TTC549 (cell line): ENCODE results near the gene PHC2.

Experiments
- FAIRE-seq: peaks from 2 replicates; lab custom pipeline; 2012; peaks lifted over from hg19 to GRCh38; lab: Jason Lieb, UNC

PHC2 gene

GRCh38 chr1:33388805-33389771 is 41.8 kb downstream of the PHC2 start:
- FAIRE-seq: no peak

- no peak for FAIRE-seq
Observed at GRCh38 chr1:33387625-33388024, 43.3 kb downstream of the PHC2 start.

DNA sequence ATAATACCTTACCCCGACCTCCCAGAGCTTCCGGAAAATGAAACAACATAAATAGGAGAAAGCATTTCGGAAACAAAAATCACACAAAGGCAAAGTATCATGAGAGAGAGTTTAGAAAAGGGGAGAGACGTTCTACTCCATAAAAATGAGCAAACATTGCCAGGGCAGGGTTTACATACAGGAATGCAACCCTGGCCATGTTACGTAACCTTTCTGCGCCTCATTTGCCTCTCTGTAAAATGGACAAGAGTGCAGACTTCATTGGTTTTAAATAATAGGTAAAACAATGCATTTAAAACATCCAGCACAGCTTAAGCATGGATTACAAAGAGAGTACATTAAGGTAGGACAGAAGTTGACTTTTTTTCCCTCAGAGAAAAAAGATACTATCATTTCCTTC is 45.6 kb downstream of the PHC2 start:
- FAIRE-seq: no peak

- FAIRE-seq: no peak
Observed at GRCh38 chr1:33384040-33384812, 46.7 kb downstream of the PHC2 start.

DNA sequence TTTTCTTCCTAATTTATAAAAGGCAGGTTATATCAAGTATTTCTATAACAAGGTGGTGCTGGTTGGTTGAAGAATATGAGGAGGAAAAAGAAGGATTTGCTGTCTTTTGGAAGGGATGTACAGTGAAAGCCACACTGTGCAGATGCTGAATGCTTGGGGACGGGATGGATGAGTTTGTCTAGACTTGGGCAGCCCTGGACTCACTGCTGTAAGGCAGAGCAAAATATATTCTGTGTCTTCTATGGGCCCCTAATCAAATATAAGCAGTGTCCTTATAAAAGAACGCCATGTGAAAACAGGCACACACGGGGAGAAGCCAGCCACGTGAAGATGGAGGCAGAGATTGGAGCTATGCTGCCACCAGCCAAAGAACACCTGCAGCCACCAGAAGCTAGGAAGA is 47.4 kb downstream of the PHC2 start:
- no peak for FAIRE-seq

GRCh38 chr1:33382661-33383415 is 48.1 kb downstream of the PHC2 start:
- FAIRE-seq: no peak

GRCh38 chr1:33381977-33382376 is 48.9 kb downstream of the PHC2 start:
- FAIRE-seq: no peak

GRCh38 chr1:33380811-33381210 is 50.1 kb downstream of the PHC2 start:
- FAIRE-seq: no peak

DNA sequence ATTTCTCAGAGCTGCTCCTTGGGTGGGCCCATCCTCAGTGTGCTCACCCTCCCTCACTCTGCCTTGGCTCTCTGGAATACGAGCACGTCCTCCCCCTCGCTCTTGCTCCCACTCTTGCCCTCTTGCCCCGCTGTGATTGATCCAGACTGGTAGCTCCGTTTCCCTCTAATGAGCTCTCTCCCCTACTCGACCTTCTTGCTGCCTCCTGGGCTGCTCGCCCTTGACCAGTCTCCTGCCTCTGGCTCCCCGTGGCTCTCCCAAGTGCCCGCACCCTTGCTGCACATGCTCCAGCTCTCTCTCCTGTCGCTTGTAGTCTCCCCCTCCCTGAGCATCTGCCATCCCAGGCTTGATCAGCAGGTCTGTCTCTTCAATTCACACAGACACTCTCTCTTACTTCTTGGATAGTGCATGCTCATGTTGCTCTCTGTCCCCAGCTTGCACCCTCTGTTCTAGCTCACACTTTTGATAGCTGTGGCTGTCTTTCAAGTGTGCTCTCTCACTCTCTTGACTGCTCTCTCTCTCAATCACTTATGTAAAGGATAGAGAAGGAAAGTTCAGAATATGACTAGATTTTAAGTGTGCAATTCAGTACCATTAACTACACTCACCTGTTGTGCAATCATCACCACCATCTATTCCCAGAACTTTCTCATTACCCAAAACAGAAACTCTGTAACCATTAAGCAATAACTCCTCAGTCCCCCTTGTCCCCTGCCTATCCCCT is 51.1 kb downstream of the PHC2 start:
- FAIRE-seq: no peak

- no peak for FAIRE-seq
Observed at GRCh38 chr1:33378976-33379375, 51.9 kb downstream of the PHC2 start.

DNA sequence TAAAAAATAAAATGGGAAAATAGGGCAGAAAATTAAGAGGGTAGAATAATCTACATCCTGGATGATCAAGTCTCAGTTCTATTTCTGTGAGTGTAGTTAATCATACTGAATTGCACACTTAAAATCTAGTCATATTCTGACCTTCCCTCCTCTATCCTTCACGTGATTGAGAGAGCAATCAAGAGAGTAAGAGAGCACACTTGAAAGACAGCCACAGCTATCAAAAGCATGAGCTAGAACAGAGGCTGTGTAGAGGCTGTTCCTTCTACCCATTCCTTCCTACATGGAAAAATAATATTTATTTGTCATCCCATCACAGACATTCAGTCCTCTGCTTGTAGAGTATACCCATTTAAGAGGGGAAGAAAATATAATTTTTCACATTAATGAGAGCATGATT is 52.4 kb downstream of the PHC2 start:
- FAIRE-seq: no peak

GRCh38 chr1:33377756-33378155 is 53.1 kb downstream of the PHC2 start:
- FAIRE-seq: no peak

- FAIRE-seq: no peak
Observed at GRCh38 chr1:33377013-33377412, 53.9 kb downstream of the PHC2 start.

DNA sequence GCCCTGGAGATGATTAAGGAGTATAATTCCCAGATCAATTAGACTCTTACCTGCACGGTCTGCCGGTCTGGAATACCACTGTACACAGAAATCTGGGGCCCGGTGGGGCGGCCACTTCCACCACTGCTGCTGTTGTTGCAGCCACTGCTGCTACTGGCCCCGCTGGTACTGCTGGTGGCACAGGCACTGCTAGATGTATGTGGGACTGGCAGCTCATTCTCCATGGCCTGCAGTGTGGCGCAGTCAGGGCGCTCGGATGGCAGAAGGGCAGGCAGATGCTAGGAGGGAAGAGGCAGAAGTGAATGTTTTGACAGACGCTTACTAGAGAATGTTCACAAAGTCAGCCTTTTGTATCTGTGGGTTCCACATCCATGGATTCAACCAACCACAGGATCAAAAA is 55.6 kb downstream of the PHC2 start:
- no peak for FAIRE-seq

- no peak for FAIRE-seq
Observed at GRCh38 chr1:33374336-33375105, 56.4 kb downstream of the PHC2 start.

DNA sequence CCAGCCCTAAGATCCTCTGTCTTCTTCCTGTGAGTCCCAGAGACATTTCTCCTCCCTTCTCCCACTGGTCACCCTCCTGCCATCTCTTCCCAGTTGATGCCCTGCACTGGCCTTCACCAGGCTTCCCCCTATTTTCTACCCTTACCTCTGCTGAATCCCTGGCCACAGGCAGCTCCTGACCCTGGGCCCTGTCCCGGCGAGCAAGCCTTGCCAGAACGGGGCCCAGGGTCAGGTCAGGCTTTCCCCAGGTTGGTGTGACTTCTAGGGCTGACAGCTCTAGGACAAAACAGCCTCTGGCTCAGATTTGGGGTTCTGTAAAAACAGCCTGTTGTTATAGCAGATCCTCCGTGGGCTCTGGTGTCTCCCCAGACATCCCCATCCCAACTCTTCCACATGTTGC is 57.3 kb downstream of the PHC2 start:
- FAIRE-seq: no peak

- FAIRE-seq: no peak
Observed at GRCh38 chr1:33372677-33373076, 58.2 kb downstream of the PHC2 start.

DNA sequence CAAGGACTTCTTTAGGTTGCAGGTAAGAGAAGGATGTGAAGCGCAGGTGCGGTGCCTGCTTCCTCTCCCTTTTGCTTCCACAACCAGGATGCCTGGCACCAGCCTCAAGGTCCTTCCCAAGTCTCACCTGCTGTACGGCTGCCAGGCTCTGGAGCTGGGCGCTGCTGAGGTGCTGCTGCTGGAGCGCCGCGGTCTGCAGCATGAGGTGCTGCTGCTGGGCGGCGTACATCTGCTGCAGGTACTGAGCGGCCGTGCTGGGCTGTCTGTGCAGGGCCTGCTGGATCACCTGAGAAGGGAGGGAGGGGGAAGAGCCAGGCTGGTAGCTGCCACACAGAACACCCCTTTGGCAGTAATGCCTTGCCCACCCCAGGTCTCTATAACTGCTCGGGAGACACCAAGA is 58.7 kb downstream of the PHC2 start:
- no peak for FAIRE-seq

DNA sequence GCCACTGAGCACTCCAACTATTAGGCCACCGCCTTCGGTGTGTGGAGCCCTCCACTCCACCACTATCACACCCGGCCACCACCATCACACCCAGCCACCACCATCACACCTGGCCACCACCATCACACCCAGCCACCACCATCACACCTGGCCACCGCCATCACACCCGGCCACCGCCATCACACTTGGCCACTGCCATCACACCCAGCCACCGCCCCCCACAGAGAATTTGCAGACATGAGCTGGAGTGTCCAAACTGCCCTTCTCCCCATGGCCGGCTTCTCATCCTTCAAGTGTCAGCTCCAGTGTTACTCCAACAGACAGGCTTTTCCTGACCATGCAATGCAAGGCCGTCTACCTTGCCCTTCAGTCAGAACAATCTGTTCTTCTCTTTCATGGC is 59.6 kb downstream of the PHC2 start:
- FAIRE-seq: no peak

DNA sequence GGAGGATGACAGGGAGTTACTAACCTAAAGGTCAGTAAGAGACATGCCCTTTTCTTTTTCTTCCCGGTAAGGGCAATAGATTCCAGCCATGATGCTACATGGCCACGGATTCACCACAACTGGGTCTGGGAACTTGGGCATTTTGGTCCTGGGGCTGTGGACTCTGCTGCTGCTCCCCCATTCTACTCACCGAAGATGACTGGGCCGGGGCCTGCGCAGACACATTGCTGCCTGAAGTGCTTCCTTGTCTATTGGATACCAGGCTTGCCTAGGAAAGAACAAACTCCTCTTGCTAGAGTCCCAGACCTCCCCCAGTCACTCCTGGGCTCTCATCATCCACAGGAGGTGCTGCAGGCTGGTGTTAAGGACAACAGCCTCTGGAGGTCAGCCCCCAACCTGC is 60.1 kb downstream of the PHC2 start:
- FAIRE-seq: no peak

GRCh38 chr1:33370301-33370700 is 60.6 kb downstream of the PHC2 start:
- no peak for FAIRE-seq
